Measurements from ENCODE around the gene FAM229A. TPM values are rescaled to one million over a fixed set of nuclear protein-coding genes. Genes with fewer than 3 reads are reported as not detected.

Gene FAM229A
- total and polyA plus RNA-seq, 2 experiments from 2014 or later, result 8.7 to 12.0 TPM

- Histone ChIP-seq H3K36me3 (peaks cover under 1% of the 10 kb centered on the region), H3K4me1 (ENCODE audit: low read depth) (peaks cover 7% of the 10 kb centered on the region), H3K27me3 (no peaks in the 10 kb centered on the region), H3K4me3 (peak within 1 kb of the TSS; percentile 77), H3K27ac (peak within 1 kb of the TSS; percentile 96), H3K9me3 (ENCODE audit: low read depth) (no peaks in the 10 kb centered on the region)
- peak; percentile 99 for DNase-seq (ENCODE audit: low read depth in 1 of 2, low spot score in 1 of 2)
- no peak for TF ChIP-seq CTCF (IDR thresholded peaks at IDR 0.05; ENCODE audit: low read depth, low read length)
Measured at GRCh38 chr1:32394141-32394889, 32.0 kb upstream of the FAM229A start, which contains the start of gene BSDC1. TSS of gene BSDC1 (minus strand) at chr1:32394441. CDS start at chr1:32394414, 27 bp downstream.

- Histone ChIP-seq H3K4me1 (ENCODE audit: low read depth) (peaks cover 7% of the 10 kb centered on the region), H3K4me3 (peak overlapping the region; percentile 77), H3K27me3 (no peaks in the 10 kb centered on the region), H3K9me3 (ENCODE audit: low read depth) (no peaks in the 10 kb centered on the region), H3K36me3 (peaks cover 4% of the 10 kb centered on the region), H3K27ac (peak overlapping the region; percentile 95)
- peak in 1 of 2 donors; percentile 28 for DNase-seq (ENCODE audit: low read depth in 1 of 2, low spot score in 1 of 2)
- TF ChIP-seq CTCF (IDR thresholded peaks at IDR 0.05; ENCODE audit: low read depth, low read length), result no peak
Measured at GRCh38 chr1:32393832-32394140, 31.5 kb upstream of the FAM229A start.

GRCh38 chr1:32393136-32393535 is 30.9 kb upstream of the FAM229A start:
- Histone ChIP-seq H3K9me3 (ENCODE audit: low read depth) (no peaks in the 10 kb centered on the region), H3K27me3 (no peaks in the 10 kb centered on the region), H3K36me3 (peaks cover 4% of the 10 kb centered on the region), H3K27ac (no peak overlapping the region), H3K4me3 (peak overlapping the region; percentile 77), H3K4me1 (ENCODE audit: low read depth) (peaks cover 7% of the 10 kb centered on the region)
- peak in 1 of 2 donors; percentile 39 for DNase-seq (ENCODE audit: low read depth in 1 of 2, low spot score in 1 of 2)
- TF ChIP-seq CTCF (IDR thresholded peaks at IDR 0.05; ENCODE audit: low read depth, low read length), result no peak

- Histone ChIP-seq H3K27ac (no peak overlapping the region), H3K4me1 (ENCODE audit: low read depth) (peaks cover 7% of the 10 kb centered on the region), H3K4me3 (no peak overlapping the region), H3K9me3 (ENCODE audit: low read depth) (no peaks in the 10 kb centered on the region), H3K27me3 (no peaks in the 10 kb centered on the region), H3K36me3 (peaks cover 10% of the 10 kb centered on the region)
- DNase-seq (ENCODE audit: low read depth in 1 of 2, low spot score in 1 of 2), result peak in 1 of 2 donors; percentile 81
- TF ChIP-seq CTCF (IDR thresholded peaks at IDR 0.05; ENCODE audit: low read depth, low read length), result no peak
Measured at GRCh38 chr1:32392325-32392724, 30.0 kb upstream of the FAM229A start.

- TF ChIP-seq CTCF (IDR thresholded peaks at IDR 0.05; ENCODE audit: low read depth, low read length), result no peak
- Histone ChIP-seq H3K4me1 (ENCODE audit: low read depth) (peaks cover 7% of the 10 kb centered on the region), H3K36me3 (peaks cover 19% of the 10 kb centered on the region), H3K9me3 (ENCODE audit: low read depth) (no peaks in the 10 kb centered on the region), H3K4me3 (no peak overlapping the region), H3K27ac (no peak overlapping the region), H3K27me3 (no peaks in the 10 kb centered on the region)
- DNase-seq (ENCODE audit: low read depth in 1 of 2, low spot score in 1 of 2), result no peak
Measured at GRCh38 chr1:32390904-32391870, 28.9 kb upstream of the FAM229A start.

Data from cardiac muscle cell (in vitro differentiated cells and primary cell).